H1 (cell line): Measurements from ENCODE around the gene PDIA6. TPM values are rescaled to one million over a fixed set of nuclear protein-coding genes. Genes with fewer than 3 reads are reported as not detected.

ENCODE experiments used
- NRF1 ChIP-seq: IDR thresholded peaks from 2 replicates; pipeline ENCODE4 v1.6.1; 2011; ENCODE audit warnings: mild to moderate bottlenecking, low read depth, low read length, improper control_type of control experiment
- YY1 ChIP-seq: IDR thresholded peaks from 2 replicates; pipeline ENCODE4 v1.6.1; 2011; ENCODE audit warnings: low read depth, mild to moderate bottlenecking, low read length
- polyA plus RNA-seq, 7 experiments: library from polyadenylated mRNA; depleted of rRNA in 3 of 7; stranded (reverse) in 5 of 7; unstranded in 2 of 7; fragments of >200 nt in 5 of 7; fragments of 200-250 nt in 2 of 7; gene quantifications; 1 replicate in 5 of 7; 2 replicates in 1 of 7; 4 replicates in 1 of 7; pipeline versions ENCODE4 v1.2.1 to v1.2.3, GENCODE V29; 2011 to 2013; ENCODE audit warnings: missing spikeins in 2 of 7, mixed read lengths in 2 of 7
- total RNA-seq: library from RNA; stranded (reverse); fragmentation: NEBNext Ultra II Directional; extraction: Animal tissue kit (Norgen Biotek cat#: 25700); gene quantifications from 2 replicates; pipeline ENCODE4 v1.2.1, GENCODE V29; 2021
- TF ChIP-seq, protein P1 (sequence below), 3 experiments: IDR thresholded peaks; 1 replicate in 2 of 3; 2 replicates in 1 of 3; pipeline versions ENCODE4 v1.5.1 to v1.6.1; 2011; ENCODE audit warnings: low read length in 3 of 3, mild to moderate bottlenecking in 3 of 3, inconsistent platforms in 2 of 3, low read depth in 1 of 3, moderate library complexity in 1 of 3; ENCODE audit not compliant: insufficient read depth in 1 of 3; ENCODE audit errors: control extremely low read depth in 1 of 3

Gene PDIA6
- total and polyA plus RNA-seq, 2 of the 8 experiments (the other 6 are each of a cell fraction or from before 2014, with no cell fraction given): 181 to 384 TPM

DNA sequence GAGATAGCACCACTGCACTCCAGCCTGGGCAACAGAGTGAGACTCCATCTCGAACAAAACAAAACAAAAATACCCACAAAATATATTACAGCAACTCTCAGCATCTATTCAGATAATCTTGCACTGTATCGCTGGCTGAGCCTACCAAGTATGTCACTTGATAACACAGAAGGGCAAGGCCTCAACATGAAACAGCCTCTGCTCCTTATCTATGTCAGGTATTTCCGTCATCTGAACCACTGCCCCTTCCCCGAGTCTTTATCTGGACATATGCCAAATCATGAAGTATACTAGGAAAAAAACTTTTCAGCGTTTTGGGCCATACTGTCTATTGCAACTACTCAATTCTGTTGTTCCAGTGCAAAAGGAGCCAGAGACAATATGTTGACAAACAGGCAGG is 17.7 kb downstream of the PDIA6 start (continued):
- TF ChIP-seq, protein P1, sequence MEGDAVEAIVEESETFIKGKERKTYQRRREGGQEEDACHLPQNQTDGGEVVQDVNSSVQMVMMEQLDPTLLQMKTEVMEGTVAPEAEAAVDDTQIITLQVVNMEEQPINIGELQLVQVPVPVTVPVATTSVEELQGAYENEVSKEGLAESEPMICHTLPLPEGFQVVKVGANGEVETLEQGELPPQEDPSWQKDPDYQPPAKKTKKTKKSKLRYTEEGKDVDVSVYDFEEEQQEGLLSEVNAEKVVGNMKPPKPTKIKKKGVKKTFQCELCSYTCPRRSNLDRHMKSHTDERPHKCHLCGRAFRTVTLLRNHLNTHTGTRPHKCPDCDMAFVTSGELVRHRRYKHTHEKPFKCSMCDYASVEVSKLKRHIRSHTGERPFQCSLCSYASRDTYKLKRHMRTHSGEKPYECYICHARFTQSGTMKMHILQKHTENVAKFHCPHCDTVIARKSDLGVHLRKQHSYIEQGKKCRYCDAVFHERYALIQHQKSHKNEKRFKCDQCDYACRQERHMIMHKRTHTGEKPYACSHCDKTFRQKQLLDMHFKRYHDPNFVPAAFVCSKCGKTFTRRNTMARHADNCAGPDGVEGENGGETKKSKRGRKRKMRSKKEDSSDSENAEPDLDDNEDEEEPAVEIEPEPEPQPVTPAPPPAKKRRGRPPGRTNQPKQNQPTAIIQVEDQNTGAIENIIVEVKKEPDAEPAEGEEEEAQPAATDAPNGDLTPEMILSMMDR (IDR thresholded peaks at IDR 0.05; ENCODE audit: control extremely low read depth in 1 of 3, insufficient read depth in 1 of 3, low read depth in 1 of 3, low read length in 3 of 3): no peak
- TF ChIP-seq YY1: no peak
- no peak for TF ChIP-seq NRF1
